Measurements from ENCODE around the gene SPDYE4.

DNA sequence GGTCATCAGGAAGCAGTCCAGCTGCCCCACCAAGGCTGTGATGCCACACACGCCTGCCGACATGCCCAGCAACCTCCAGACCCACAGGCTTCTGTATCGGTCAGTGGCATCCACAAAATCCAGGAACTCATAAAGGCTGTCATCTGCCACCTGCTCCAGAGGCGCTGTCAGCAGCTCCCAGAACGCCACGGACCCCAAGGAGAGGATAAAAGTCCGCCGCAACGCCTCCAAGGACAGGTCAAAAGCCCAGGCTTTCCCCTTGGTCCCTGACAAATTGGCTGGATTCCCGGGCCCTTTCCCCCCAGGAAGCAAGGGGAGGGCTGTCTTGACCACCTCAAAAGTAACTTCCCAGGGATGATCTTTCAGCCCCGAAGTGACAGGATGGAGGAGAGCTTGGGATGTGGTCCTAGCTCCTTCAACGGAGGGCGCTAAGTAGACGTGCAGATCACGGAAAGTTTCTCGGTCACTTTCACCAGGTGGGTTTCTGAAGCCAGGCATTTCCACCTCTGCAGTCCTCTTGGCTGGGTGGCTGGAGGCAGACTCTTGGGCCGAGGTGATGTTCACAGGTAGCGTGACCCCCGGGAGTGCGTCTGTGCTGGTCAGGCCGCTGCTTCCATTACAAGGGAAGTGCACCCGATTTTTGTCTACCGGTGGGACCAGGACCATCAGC is 40.0 kb upstream of the SPDYE4 start:
- TF ChIP-seq POLR2A (IDR thresholded peaks at IDR 0.05; ENCODE audit: extremely low read depth, insufficient read length), result no peak
- TF ChIP-seq CTCF (IDR thresholded peaks at IDR 0.05; ENCODE audit: low read depth, low read length), result no peak
- TF ChIP-seq MAX (IDR thresholded peaks at IDR 0.05; ENCODE audit: low read depth, low read length), result no peak
